CD4-positive, alpha-beta T cell treated with Interleukin-10 for 1 hour (primary cell): ENCODE measurements around the gene CEP120.
A peak's percentile ranks its signal among the peaks of the same experiment; 100 is the strongest.
"Not testable (repeated sequence)": the region's sequence is repeated elsewhere in the genome, so short reads cannot be mapped to it uniquely, and the experiment has no call there.

ENCODE experiments used
- DNase-seq: peaks from one replicate; pipeline ENCODE4 v3.0.0-alpha.2; 2020

The CEP120 gene

DNA sequence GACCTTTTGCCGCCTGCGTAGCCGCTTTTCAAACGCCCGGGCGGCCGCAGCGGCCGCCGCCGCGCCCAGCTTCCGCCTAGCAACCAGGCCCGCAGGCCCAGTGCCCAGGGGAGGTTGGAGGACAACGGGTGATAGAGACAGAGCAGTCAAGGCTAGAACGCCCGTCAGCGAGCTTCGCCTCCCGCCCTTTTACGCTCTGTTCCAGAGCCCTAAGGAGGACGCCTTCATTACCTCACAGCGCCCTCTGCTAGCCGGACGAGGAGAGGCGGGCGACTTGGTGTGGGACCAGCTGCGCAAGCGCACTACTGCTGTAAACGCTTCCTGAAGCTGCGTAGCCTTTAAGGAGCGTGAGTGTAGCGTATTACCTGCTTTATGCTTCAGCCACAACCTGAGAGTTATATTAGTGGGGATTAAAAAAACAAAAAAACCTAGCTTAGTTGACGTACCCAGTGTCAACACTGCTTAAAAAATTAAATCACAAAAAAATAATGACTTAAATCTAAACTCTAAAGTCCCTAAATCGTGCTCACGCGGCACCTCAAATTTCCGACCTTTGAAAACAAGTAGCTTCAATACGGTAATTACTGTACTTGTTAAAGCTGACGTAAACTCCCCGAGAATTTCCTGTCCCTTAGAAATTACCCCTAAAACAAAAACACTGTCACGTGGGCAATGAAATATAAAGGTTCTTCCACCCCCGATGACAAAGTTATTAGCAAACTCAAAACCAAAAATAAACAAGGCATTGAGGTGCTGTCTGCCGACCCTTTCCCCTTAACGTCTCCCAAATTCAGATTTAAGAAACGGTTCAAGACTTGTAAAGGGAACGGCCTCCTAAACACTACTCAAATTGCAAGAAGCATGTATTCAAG, at the start of gene CEP120:
Gene CEP120, minus strand, starts transcription at position 126 of the 872 bp plus-strand sequence. CDS start 405 bp downstream, outside the sequence.
- peak; percentile 98 for DNase-seq

DNA sequence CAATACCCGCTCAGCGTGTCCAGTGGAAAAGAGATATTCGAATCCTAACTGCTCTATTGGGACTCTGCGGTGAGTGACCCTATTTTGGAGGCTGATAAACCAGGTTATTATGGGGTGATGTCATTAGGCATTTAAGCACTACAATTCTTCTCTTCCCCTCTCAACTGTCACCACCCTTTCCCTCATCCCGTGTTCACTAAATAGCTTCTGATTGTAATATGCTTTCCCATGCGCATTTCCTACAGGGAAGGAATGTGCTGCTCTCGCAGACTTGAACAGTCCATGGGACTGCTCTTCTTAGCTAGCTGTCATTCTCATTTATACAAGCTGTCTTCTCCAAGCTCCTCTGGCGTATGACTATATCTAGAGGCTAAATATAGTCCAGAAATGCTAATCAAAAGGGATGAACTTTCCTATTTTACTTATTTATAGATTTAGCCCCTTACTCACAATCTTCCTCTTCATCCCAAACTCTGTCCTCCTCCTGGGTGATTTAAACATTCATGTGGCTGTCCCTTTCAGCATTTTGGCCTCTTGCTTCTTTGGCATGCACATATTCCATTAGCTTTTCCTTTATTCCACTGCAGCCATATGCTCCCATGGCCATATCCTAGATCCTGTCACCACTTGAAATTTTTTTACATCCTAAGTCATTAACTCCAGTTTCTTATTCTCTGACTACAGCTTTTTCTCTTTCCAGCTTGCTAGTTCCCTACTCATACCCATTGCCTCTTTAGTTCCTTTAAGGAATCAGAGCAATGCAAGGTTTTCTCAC, 49.1 kb upstream of the CEP120 start:
- no peak for DNase-seq

DNA sequence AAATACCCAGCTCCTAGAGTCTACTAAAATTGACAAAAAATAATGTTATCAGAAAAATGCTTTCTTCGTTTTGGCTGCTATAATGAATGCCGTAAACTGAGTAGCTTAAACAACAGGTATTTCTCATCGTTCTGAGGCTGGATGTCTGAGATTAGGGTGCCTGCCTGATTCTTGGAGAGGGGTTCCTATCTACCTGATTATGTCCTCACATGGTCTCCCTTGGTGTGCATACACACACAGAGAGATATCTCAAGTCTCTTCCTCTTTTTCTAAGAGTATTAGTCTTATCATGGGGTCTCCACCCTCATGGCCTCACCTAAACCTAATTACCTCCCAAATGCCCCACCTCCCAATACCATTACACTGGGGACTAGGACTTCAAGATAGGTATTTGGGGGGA, 48.2 kb upstream of the CEP120 start:
- DNase-seq, result no peak

DNA sequence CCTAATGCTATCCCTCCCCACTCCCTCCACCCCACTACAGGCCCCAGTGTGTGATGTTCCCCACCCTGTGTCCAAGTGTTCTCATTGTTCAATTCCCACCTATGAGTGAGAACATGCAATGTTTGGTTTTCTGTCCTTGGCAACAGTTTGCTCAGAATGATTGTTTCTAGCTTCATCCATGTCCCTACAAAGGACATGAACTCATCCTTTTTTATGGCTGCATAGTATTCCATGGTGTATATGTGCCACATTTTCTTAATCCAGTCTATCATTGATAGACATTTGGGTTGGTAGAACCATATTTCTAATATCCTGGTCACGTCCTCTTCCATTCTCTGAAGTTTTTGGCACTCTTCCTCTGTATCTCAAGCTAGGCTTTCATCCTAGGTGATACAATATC, 43.6 kb upstream of the CEP120 start:
- not testable (repeated sequence) for DNase-seq

DNA sequence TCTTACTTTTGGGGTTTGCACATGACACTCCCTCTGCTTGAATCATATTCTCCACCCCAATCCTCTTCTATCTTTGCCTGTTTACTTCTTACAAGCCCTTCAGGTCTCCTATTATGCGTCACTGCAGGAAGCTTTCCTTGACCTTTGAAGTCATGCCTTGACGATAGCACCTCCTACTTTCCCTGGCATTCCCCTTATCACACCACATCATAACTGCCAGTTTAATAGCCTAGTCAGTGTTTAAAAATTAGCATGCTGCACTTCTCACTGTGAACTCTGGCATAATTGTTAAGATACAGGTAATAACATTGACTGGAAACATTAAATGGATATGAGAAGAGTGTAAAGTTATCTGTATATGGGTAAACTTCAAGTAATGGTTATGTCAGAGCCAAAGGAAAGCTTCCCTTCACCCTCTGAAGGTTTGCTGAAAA, 37.1 kb upstream of the CEP120 start:
- peak; percentile 39 for DNase-seq

DNA sequence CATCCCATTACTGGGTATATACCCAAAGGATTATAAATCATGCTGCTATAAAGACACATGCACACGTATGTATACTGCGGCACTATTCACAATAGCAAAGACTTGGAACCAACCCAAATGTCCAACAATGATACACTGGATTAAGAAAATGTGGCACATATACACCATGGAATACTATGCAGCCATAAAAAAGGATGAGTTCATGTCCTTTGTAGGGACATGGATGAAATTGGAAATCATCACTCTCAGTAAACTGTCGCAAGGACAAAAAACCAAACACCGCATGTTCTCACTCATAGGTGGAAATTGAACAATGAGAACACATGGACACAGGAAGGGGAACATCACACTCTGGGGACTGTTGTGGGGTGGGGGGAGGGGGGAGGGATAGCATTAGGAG, 35.8 kb upstream of the CEP120 start:
- DNase-seq, result not testable (repeated sequence)

DNA sequence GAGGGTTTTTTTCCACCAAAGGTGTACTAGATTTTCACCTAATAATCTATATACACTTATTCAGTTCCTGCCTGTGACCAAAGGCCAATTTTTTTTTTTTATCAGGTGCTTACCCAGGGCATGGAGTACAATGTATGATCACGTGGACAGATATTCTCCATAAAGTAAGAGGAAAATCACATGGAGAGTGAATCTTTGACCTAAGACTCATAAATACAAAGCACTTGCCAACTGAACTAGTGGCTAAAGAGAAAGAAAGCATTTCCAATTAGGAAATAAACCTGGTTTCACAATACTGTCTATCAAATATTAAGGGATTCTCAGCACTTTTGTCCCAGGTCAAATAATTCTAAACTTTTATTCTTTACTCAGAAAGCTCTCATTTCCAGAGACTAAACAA, 33.0 kb upstream of the CEP120 start:
- DNase-seq, result no peak

DNA sequence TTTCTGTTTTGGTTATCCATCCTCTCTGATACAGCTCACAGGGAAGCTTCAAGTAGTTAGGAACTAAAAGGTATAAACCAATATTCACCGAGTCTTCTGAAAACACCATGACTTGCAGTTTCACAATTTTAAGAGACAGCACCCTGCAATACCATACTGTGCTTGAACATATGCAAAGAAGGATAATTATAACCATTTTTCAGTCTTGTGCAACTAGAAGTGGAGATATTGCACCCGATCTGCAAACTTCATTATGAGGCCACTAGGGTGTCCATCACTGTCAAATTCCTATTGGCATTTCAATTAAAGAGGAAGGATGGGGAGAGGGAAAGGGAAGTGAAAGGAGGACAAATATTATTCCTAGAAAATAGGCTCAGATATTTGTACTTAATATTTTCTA, 32.4 kb upstream of the CEP120 start:
- DNase-seq, result no peak

DNA sequence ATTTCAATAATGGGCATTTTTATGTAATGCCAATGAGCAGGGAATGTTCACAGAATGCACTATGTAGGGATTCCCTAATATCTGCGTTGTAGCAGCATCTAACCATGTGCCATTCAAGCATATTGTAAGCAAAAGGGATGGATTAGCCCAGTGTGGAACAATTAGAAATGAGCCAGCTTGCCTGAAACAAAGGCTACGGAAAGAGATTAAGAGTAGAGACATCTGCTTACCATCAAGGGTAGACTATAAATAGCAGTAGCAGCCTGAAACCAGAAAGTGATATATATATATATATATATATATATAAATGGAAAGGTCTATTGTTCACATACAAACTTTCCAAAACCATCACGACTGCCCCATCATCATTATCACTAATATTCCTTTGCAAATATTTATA, 31.9 kb upstream of the CEP120 start:
- no peak for DNase-seq

DNA sequence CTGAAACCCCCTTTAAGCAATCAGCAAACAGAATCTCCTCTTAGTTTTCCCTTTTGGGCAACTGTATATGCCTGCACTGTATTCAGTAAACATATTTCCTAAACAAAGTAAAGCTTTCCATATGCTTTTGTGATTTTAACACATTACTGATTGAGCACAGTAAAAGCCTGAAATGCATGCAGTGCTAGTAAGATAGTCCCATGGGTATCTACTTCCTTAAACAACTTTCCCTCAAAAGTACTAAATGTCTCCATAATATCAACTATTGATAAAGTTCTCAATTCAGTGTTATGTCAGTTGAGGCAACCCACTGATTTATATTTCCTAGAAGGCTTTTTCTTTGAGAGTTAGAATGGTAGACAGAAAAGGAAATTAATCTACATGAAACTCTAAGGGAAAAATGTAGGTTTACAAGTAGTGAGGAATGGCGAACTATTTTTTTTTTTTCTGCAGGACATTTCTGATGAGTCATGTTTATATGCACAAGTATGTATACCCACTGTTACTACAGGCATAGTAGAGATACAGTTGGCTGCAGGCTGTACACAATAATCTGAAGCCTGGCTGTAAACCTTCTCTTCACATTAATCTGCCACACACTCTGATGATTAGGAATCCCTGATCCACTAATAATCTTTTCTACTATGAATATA, 31.2 kb upstream of the CEP120 start:
- DNase-seq, result no peak

DNA sequence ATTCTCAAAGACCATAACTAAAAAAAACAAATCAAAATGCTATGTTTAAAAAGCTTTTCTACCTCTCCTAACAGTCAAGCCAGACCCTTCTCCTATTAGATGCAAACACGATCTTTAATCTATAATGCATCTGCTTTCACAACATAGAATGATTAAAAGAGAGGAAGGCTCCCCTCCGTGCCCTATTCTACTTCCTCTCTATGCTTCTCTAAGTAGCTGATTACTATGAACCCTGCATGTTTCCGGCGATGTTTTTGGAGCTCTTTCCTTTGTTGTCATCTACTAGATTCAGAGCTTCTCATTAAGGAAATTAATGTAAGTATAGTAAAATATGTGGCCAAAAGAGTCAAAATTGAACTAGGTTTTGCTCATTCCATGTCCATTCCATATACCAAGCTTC, 29.2 kb upstream of the CEP120 start:
- no peak for DNase-seq

DNA sequence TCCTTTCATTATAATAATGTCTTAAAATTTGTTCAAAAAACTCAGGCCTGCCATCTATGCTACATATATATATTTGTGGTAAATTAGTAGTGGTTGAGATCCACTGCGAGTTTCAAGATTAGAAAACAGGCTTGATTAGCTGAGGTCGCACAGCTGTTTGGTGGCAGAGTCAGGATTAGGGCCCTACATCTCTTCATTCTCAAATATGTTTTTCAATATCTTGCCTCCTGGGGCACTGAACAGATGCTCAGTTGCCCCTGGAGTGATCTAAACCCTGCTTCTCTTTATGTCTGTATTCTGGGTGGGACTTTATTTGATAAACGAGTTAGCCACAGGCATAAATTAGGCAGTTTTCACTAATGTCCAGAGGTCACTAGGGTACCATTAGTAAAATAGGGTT, 27.8 kb upstream of the CEP120 start:
- DNase-seq, result no peak

DNA sequence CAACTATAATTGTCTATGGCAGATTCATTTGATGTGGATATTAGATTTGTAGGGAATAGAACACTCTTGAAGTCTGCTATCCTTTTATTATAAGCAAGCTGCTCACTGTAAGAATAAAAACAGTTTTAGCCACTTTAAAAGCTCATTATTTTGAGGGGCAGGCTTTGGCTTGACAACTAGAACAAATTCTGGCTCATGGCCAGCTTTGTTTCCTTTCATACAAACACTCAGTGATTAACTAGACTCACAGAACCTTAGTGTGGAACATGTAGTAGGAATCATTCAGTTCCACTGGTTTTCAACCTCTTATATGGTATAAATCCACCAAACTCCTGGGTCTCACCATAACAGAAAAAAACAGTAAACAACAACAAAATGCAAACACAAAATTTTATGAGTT, 27.4 kb upstream of the CEP120 start:
- no peak for DNase-seq

DNA sequence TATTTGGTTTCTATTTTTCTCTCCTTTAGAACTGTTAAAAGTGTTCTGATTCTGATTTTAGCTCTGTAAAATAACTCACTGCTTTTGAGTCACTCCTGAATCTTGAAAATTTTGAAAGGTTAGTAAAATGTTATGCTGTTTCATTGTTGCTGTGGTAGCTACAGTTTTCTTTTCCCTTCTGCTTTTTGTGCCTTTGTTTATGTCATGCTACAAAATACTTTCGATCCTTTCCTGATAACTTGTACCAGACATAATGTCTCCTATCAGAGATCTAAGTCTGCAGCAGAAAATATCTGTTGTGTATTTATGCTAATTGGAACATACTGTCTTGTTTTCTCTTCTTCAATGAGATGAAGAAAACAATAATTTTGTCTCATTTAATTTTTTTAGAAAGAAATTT, 26.9 kb upstream of the CEP120 start:
- no peak for DNase-seq

DNA sequence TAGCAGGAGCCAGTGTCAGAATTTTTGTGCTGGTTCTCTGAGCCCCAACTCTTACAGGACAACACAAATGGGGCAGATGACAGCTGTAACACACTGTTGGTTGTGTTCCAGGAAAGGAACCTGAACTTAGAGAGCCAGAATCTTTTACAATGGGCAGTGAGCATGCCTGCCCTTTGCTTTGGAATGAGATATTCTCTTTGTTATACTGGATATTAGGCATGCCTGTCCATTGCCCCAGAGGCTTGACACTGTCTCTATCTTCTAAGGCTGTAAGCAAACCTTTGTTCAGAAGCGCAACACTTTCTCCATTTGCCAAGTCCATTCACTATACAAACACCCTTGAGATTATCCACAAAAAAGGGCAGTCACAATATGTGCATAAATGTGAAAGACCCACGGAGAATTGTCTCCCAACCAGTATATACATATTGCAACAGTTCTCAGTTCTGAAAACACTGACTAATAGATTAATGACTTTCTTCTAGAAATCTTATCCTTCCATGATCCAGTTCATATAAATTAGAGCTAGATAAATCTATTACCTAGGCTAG, 26.3 kb upstream of the CEP120 start:
- DNase-seq, result no peak

DNA sequence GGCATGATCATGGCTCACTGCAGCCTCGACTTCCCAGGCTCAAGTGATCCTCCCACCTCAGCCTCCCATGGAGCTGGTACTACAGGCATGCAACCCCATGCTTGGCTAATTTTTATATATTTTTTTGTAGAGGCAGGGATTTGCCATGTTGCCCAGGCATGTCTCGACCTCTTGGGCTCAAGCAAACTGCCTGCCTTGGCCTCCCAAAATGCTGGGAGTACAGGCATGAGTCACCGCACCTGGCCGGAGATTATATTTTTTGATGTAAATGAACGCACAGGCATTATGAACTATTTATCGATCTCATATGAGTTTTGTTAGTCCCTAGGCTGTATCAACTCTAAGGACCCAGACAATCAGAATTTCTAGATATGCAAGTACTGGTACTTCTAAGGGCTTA, 25.5 kb upstream of the CEP120 start:
- DNase-seq, result no peak

DNA sequence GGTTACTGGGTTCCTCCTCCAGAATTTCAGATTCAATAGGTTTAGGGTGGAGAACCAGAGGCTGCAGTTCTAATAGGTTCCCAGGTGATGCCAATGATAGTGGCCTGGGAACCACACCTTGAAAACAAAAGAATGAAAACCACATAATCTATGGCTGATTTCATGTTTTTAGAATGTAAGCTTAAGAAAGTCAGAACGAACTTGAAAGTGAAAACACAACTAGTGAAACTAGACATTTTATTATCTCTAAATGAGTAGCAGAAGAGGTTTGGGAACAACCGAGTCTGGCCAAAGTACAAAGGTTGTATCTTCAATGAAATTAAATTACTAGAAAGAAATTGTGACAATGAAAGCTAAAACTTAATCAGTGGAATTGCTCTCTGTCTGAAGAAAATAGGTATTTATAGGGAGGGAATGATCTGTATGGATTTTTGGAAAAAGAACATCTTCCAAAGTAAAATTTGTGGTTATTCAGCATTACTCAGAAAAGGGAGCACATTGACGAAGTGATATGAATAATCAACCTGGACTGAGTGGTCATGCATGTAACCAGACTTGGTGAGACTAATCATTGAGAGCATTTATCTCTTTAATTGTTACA, 24.9 kb upstream of the CEP120 start:
- DNase-seq, result no peak

DNA sequence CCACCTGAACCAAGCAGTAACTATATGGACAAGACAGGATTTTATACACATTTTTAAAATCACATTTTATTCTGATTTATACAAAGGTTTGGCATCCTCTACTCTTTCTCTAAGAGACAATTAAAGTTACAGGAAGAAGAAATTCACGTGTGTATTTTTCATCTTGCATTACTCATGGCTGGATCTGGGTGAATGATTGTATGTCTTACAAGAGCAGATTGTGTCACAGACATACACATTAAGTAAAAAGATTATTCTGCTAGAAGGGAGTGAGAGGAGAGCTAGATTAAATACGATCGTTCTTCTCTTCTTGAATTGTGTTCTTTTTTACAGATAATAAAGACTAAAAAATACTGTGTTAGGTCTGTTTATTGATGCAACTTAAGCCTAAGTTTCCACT, 20.8 kb upstream of the CEP120 start:
- DNase-seq, result no peak

DNA sequence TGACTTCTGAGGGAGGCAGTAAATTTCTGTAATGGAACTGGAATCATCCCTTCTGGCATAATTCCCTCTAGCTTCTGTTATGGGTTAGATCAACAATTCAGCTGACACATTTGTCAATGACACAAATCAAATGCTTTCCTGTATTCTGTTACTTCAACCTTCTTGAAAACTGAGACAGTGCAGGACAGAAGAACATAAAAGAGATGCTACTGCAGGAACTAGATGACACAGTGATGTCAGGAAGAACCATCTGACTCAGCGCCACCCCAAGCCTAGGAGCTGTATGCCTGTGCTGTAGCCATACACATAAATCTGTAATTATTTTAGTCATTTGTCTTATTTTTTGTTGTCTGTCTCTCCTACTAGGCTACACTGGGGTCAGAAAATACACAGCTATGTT, 18.2 kb upstream of the CEP120 start:
- DNase-seq, result no peak

DNA sequence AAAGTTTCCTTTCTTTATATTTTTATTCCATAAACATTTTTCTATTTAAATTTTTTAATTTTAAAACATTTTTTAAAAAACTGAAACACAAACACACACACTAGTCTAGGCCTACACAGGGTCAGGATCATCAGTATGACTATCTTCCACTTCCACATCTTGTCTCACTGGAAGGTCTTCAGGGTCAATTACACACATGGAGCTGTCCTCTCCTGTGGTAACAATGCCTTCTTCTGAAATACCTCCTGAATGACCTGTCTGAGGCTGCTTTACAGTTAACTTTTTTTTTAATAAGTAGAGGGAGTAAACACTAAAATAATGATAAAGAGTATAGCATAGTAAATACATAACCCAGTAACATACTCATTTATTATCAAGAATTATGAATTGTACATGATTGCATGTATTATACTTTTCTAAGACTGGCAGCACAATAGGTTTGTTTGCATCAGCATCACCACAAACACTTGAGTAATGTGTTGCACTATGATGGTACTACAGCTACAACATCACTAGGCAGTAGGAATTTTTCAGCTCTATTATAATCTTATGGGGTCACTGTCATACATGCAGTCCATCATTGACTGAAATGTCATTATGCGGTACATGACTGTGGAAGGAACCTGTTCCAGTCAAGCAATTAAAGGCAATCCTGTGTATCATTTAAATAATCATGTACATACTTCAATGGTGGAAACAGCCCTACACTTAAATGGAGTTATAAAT, 17.4 kb upstream of the CEP120 start:
- no peak for DNase-seq

DNA sequence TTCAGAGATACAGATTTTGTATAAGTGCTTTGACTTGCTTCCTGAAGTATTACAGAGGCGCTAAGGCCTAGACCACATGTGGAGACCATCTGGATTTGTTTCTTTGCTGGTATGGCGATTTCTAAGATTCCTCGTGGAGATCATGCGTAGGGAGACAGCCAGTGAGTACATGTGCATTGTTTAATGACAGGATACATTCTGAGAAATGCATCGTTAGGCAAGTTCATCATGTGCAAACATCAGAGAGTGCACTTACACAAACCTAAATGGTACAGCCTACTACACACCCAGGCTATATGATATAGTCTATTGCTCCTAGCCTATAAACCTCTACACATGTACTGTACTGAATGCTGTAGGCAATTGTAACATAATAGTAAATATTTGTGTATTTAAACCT, 16.5 kb upstream of the CEP120 start:
- DNase-seq, result no peak

DNA sequence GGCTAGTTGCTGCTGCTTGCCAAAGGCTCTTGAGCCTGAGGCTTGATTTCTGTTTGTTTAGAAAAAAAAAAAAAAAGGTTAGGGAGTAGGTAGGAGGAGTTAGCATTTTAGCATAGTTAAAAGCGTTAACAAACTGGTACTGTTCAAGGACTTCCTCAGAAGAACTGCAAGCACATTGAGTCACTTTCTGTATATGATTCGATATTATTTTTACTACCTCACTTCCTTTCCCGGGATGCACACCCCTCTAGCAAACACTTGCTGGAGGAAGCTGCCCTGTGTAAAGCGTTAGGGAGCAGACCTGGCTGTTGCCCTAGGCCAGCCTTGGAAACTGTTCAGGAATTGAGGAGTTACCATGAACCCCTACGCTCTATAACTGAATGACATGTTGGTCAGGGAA, 15.7 kb upstream of the CEP120 start:
- DNase-seq, result no peak
